Endodermal cell (in vitro differentiated cells): Measurements from ENCODE around the gene JAZF1. TPM values are rescaled to one million over a fixed set of nuclear protein-coding genes. Genes with fewer than 3 reads are reported as not detected.

ENCODE experiments used
- DNase-seq: peaks from one replicate; pipeline ENCODE4 v3.0.0-alpha.2; 2017
- H3K27ac ChIP-seq: 2 replicates; pipeline ENCODE4 v1.5.1; 2013; ENCODE audit warnings: mild to moderate bottlenecking, low read depth, low read length, moderate library complexity
- H3K27me3 ChIP-seq: 2 replicates; pipeline ENCODE4 v1.6.1; 2013; ENCODE audit warnings: mild to moderate bottlenecking, low read length, moderate library complexity; ENCODE audit not compliant: insufficient read depth, control insufficient read depth, poor library complexity, severe bottlenecking
- H3K36me3 ChIP-seq: 2 replicates; pipeline ENCODE4 v1.7.0; 2013; ENCODE audit warnings: mild to moderate bottlenecking, low read length, moderate library complexity; ENCODE audit not compliant: control insufficient read depth, insufficient read depth
- H3K4me1 ChIP-seq: one replicate; pipeline ENCODE4 v1.7.0; 2013; ENCODE audit warnings: low read length; ENCODE audit not compliant: control insufficient read depth, insufficient read depth
- H3K4me3 ChIP-seq: 2 replicates; pipeline ENCODE4 v1.5.1; 2013; ENCODE audit warnings: mild to moderate bottlenecking, low read length, moderate library complexity
- H3K9ac ChIP-seq: 2 replicates; pipeline ENCODE4 v1.6.1; 2013; ENCODE audit warnings: mild to moderate bottlenecking, low read length, moderate library complexity; ENCODE audit not compliant: poor library complexity, severe bottlenecking; ENCODE audit errors: extremely low read depth
- H3K9me3 ChIP-seq: 2 replicates; pipeline ENCODE4 v1.6.1; 2013; ENCODE audit warnings: mild to moderate bottlenecking, low read length, moderate library complexity; ENCODE audit not compliant: control insufficient read depth
- H3K27ac Mint-ChIP-seq: 2 replicates; pipeline ENCODE4 v1.8.0; 2020; ENCODE audit warnings: mixed read lengths
- H3K27me3 Mint-ChIP-seq: 2 replicates; pipeline ENCODE4 v1.8.0; 2021; ENCODE audit warnings: mild to moderate bottlenecking, mixed read lengths; ENCODE audit not compliant: insufficient read depth
- H3K36me3 Mint-ChIP-seq: 2 replicates; pipeline ENCODE4 v1.8.0; 2020; ENCODE audit warnings: low read depth, mixed read lengths
- H3K4me1 Mint-ChIP-seq: 2 replicates; pipeline ENCODE4 v1.8.0; 2020; ENCODE audit warnings: mixed read lengths
- H3K4me3 Mint-ChIP-seq: 2 replicates; pipeline ENCODE4 v1.8.0; 2020; ENCODE audit warnings: mild to moderate bottlenecking, moderate library complexity, mixed read lengths
- H3K9me3 Mint-ChIP-seq: 2 replicates; pipeline ENCODE4 v1.8.0; 2020; ENCODE audit warnings: mild to moderate bottlenecking, mixed read lengths
- WGBS, 2 experiments: methylation state at CpG; one replicate each; pipeline versions ENCODE4 v1.1.5 to v1.1.7; 2013; ENCODE audit warnings: missing lambda C conversion rate in 2 of 2, mixed read lengths in 1 of 2; ENCODE audit not compliant: insufficient coverage in 1 of 2, insufficient read length in 1 of 2; 5-methylcytosine and 5-hydroxymethylcytosine counted together
- total RNA-seq, 2 donors: library from RNA; stranded (reverse); fragmentation: NEBNext Ultra II Directional in 1 of 2; extraction: Animal tissue kit (Norgen Biotek cat#: 25700) in 1 of 2; gene quantifications; 2 replicates in 1 of 2; 3 replicates in 1 of 2; pipeline ENCODE4 v1.2.1, GENCODE V29; 2021
- TF ChIP-seq, protein P1 (sequence below): fragments of 200-600 bp; sonication (generic); conservative IDR thresholded peaks from 2 replicates; pipeline ENCODE4 v1.5.0; 2021; ENCODE audit warnings: antibody characterized with exemption, mild to moderate bottlenecking

Gene JAZF1
- total RNA-seq, 2 donors from 2014 or later, result 18.3 to 33.6 TPM

DNA sequence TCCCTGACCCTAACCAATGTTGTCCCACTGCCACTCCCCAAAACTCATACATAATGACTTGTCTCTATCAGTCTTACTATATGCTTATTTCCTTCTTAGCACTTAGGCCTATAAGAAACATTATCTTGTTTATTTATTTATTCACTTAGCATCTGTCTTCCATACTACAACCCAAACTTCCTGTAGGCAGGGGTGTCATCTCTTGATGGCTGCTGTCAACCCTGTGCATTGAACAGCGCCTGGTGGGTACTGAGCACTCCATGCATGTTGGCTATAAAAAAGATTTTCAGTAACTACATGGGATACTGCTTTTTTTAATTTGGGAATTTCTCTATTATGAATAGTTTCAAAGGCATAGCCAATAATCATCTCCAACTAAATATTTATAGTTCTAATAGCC is 46.7 kb downstream of the JAZF1 start:
- no peak overlapping the region for H3K4me3 ChIP-seq
- Mint-ChIP-seq H3K9me3 (no peaks in the 10 kb centered on the region), H3K4me3 (no peak overlapping the region), H3K36me3 (no peaks in the 10 kb centered on the region), H3K4me1 (peaks cover 41% of the 10 kb centered on the region), H3K27ac (no peak overlapping the region), H3K27me3 (no peaks in the 10 kb centered on the region)
- WGBS, 2 experiments, result 95% methylated on average over 1 of the region's 1 CpG; no CpG with 5 or more reads in 1 of the 2 experiments
- DNase-seq, result no peak
- H3K27ac ChIP-seq, result no peak overlapping the region
- H3K36me3 ChIP-seq, result no peaks in the 10 kb centered on the region
- no peaks in the 10 kb centered on the region for H3K9me3 ChIP-seq
- no peak overlapping the region for H3K9ac ChIP-seq
- TF ChIP-seq, protein P1, sequence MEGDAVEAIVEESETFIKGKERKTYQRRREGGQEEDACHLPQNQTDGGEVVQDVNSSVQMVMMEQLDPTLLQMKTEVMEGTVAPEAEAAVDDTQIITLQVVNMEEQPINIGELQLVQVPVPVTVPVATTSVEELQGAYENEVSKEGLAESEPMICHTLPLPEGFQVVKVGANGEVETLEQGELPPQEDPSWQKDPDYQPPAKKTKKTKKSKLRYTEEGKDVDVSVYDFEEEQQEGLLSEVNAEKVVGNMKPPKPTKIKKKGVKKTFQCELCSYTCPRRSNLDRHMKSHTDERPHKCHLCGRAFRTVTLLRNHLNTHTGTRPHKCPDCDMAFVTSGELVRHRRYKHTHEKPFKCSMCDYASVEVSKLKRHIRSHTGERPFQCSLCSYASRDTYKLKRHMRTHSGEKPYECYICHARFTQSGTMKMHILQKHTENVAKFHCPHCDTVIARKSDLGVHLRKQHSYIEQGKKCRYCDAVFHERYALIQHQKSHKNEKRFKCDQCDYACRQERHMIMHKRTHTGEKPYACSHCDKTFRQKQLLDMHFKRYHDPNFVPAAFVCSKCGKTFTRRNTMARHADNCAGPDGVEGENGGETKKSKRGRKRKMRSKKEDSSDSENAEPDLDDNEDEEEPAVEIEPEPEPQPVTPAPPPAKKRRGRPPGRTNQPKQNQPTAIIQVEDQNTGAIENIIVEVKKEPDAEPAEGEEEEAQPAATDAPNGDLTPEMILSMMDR, result no peak
- H3K4me1 ChIP-seq, result peaks cover 8% of the 10 kb centered on the region
- no peaks in the 10 kb centered on the region for H3K27me3 ChIP-seq

DNA sequence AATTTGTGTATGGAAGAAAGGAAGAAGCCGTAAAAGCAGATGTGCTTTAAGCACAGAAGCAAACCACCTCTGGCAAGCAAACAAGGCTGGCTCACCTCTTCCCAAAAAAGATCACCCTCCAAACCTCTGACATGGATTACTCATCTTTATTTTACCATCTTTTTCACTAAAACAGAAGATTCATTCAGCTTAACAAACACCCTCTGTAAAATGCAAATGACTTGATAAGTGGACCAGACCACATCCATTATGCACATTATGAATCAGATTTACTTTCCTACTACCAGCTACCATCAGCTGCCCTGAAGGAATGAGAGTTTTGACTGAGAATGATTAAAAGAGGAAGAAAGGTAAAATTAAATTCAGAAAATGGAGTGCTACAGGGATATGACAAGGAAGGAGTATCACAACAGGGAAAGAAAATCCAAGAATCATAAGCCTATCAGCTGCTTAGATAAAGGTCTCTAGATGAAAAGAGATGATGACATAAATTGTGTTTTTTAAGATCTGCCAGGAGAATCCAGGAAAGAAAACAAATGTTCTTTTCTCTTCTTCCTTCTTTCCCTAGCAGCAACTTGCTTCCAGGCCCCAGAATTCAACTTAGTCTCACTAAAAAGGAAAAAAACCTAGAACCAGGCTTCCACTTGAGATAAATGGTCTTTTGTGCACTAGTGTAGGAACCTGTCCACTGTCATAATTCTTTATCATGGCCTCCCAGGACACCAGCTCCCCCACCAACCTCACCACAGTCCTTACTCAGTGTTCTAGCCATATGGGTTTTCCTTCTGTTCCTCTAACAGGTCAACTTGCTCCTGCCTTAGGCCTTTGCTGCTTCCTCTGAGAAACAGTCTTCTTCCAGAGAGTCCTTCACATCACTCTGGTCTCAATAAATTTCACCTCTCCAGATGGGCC is 47.4 kb downstream of the JAZF1 start:
- H3K27ac ChIP-seq, result no peak overlapping the region
- H3K4me3 ChIP-seq, result no peak overlapping the region
- DNase-seq, result no peak
- H3K27me3 ChIP-seq, result no peaks in the 10 kb centered on the region
- Mint-ChIP-seq H3K27me3 (peaks cover 2% of the 10 kb centered on the region), H3K36me3 (no peaks in the 10 kb centered on the region), H3K4me1 (peaks cover 44% of the 10 kb centered on the region), H3K27ac (no peak overlapping the region), H3K4me3 (no peak overlapping the region), H3K9me3 (no peaks in the 10 kb centered on the region)
- H3K9ac ChIP-seq, result no peak overlapping the region
- H3K9me3 ChIP-seq, result no peaks in the 10 kb centered on the region
- TF ChIP-seq, protein P1, result no peak
- H3K36me3 ChIP-seq, result no peaks in the 10 kb centered on the region
- H3K4me1 ChIP-seq, result peaks cover 8% of the 10 kb centered on the region
- 92% methylated on average over 1 of the region's 1 CpG; no CpG with 5 or more reads in 1 of the 2 experiments for WGBS, 2 experiments

DNA sequence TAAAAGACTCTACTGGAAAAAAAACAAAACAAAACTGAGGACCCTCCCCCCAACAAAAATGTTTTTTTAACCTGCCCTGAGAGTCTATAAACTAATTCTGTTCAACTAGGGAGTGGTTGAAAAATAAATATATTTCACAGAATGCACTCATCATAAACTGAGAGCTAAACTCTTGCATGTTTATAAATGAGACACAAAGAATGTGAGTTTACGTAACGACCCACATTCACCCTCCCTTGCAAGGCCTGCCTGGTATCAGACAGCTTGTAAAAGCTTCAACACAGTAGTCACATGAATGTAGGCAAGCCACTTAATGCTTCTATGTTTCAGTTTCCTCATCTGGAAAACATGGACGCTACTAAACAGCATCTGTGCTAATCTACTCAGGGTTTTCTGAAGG is 50.3 kb downstream of the JAZF1 start:
- Histone ChIP-seq H3K4me3 (no peak overlapping the region), H3K9ac (no peak overlapping the region), H3K36me3 (no peaks in the 10 kb centered on the region), H3K4me1 (peaks cover 7% of the 10 kb centered on the region), H3K27ac (no peak overlapping the region), H3K9me3 (no peaks in the 10 kb centered on the region), H3K27me3 (no peaks in the 10 kb centered on the region)
- DNase-seq, result no peak
- TF ChIP-seq, protein P1, result no peak
- H3K27ac Mint-ChIP-seq, result no peak overlapping the region
- H3K4me3 Mint-ChIP-seq, result no peak overlapping the region
- H3K27me3 Mint-ChIP-seq, result peaks cover 27% of the 10 kb centered on the region
- H3K36me3 Mint-ChIP-seq, result peaks cover 7% of the 10 kb centered on the region
- no peaks in the 10 kb centered on the region for H3K9me3 Mint-ChIP-seq
- peaks cover 32% of the 10 kb centered on the region for H3K4me1 Mint-ChIP-seq
- WGBS, 2 experiments, result 82 to 95% methylated on average over 2 to 3 of the region's 3 CpGs
